GM19193 (cell line): ENCODE results near the gene ZRSR2.

Source experiments
- POLR2A ChIP-seq: IDR thresholded peaks from 4 replicates; pipeline ENCODE4 v1.6.1; 2011; ENCODE audit not compliant: insufficient read depth, insufficient read length; ENCODE audit errors: extremely low read depth

The ZRSR2 gene

GRCh38 chrX:15860921-15861320 lies 70.6 kb downstream of the ZRSR2 start:
- no peak for TF ChIP-seq POLR2A

GRCh38 chrX:15864023-15864422 lies 73.7 kb downstream of the ZRSR2 start:
- TF ChIP-seq POLR2A = no peak

- TF ChIP-seq POLR2A = no peak
These were observed 74.3 kb downstream of the ZRSR2 start for GRCh38 chrX:15864629-15865028.

- no peak for TF ChIP-seq POLR2A
These were observed 75.9 kb downstream of the ZRSR2 start for GRCh38 chrX:15866147-15866546.

GRCh38 chrX:15869695-15870094 lies 79.4 kb downstream of the ZRSR2 start:
- no peak for TF ChIP-seq POLR2A

- no peak for TF ChIP-seq POLR2A
These were observed 80.0 kb downstream of the ZRSR2 start for GRCh38 chrX:15870310-15870709.
